SH-SY5Y (cell line): ENCODE data around the gene COQ10A.

Experiments used
- GATA2 ChIP-seq: IDR thresholded peaks from 2 replicates; pipeline ENCODE4 v1.6.1; 2011; ENCODE audit warnings: mild to moderate bottlenecking, low read depth, low read length
- GATA3 ChIP-seq: IDR thresholded peaks from 2 replicates; pipeline ENCODE4 v1.6.1; 2011; ENCODE audit warnings: low read depth, mild to moderate bottlenecking, low read length, moderate library complexity

COQ10A gene

GRCh38 chr12:56288705-56289387 is 22.1 kb downstream of the COQ10A start:
- TF ChIP-seq GATA3 (no peak), GATA2 (no peak)

- no peak for TF ChIP-seq GATA3
- no peak for TF ChIP-seq GATA2
These were observed 27.1 kb downstream of the COQ10A start for GRCh38 chr12:56293795-56294194.

DNA sequence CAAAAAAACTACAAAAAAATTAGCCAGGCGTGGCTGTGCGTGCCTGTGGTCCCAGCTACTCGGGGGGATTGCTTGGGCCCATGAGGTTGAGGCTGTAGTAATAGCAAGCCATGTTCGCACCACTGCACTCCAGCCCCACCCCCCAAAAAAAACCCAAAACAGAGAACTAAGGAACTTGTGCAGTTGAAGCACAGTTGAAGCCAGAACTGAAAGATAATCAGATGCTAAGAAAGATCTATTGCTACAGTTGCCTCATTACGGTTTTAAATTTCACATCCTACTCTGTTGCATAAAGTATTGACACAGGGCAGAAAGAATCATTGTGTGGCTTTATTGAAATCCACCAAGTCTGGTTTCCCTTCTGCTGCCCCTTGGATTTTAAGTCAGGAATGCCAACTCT is 29.6 kb downstream of the COQ10A start:
- TF ChIP-seq GATA2 (no peak), GATA3 (no peak)

GRCh38 chr12:56297400-56297799 is 30.7 kb downstream of the COQ10A start:
- TF ChIP-seq GATA3 (no peak), GATA2 (no peak)

GRCh38 chr12:56298828-56299227 is 32.1 kb downstream of the COQ10A start:
- no peak for TF ChIP-seq GATA2
- no peak for TF ChIP-seq GATA3

DNA sequence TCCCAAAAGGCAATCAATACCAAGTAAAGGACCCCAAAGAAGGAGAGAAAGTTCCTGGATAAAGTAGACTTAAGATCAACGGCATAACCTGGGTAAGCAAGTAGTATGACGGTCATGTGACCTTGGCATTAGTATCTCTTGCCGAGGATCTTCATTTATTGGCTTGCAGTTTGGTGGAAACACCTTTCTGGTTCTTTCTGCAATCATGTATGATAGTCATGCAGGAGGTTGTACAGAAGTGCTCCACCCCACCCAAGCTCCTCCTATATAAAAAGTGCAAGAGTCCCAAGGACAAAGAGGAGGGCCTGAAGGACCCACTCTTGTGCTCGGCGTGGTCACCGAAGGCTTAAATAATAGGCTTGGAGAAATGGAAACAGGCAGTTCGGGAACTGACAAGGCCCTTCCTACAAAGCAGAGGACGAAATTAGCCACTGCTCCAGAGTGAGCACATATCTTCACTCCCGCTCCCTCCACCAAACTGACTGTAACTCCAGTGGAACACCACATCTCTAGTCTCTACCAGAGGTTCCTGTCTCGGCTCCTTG is 32.6 kb downstream of the COQ10A start:
- no peak for TF ChIP-seq GATA3
- TF ChIP-seq GATA2 = no peak

DNA sequence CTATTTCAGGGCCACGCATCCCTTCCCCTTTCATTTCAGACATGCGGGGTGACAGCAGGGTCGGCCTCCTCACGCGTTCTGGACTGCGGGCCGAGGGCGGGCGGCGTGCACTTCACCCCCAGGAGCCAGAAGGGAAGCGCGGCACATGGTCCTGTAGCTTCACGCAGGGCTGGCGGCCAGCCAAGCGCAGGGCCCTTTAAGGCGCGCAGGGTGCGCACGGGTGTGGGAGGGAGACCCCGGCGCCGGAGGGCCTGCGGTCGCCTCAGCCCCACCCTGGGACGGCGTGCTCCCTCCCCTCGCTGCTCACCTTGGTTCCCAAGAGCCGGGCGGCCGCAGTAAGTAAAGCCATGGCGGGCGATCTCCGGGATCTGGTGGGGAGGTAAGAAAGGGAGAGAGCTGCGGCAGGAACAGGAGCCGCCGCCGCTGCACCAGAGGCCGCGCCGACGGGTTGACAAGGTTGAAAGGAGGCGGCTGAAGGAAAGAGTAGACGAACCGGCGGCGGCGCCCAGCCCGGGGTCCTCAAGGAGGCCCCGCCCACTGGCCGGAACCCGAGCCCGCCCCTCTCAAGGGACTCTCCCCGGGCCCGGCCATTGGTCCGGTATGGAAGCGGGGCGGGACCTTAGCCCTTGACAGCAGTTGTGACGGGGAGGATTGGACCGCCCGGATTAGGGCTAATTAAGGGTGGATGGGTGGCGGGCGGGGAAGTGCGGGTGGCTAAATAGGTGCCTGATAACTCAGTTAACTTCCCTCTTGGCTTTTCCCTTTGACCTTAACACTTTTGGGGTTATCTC is 33.3 kb downstream of the COQ10A start, which contains the start of gene CS:
TSS of gene CS (minus strand) at position 478 of the 791 bp plus-strand sequence. CDS start at position 349, 129 bp downstream.
- TF ChIP-seq GATA3 (no peak), GATA2 (no peak)

- TF ChIP-seq GATA2 (no peak), GATA3 (no peak)
These were observed 34.1 kb downstream of the COQ10A start for GRCh38 chr12:56300644-56301464.

DNA sequence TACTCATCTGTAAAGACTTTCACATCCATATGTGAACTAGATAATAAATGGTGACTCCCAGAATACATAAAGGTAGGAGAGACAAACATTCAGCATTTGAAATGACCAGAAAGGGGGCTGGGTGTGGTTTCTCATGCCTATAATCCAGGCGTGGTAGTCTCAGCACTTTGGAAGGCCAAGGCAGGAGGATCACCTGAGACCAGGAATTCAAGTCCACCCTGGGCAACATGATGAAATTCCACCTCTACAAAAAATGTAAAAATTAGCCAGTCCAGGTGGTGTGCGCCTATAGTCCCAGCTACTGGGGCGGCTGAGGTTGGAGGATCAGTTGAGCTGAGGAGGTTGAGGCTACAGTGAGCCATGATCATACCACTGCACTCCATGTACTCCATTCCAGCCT is 37.5 kb downstream of the COQ10A start:
- no peak for TF ChIP-seq GATA3
- no peak for TF ChIP-seq GATA2

- no peak for TF ChIP-seq GATA3
These were observed 38.3 kb downstream of the COQ10A start for GRCh38 chr12:56304872-56305590.

DNA sequence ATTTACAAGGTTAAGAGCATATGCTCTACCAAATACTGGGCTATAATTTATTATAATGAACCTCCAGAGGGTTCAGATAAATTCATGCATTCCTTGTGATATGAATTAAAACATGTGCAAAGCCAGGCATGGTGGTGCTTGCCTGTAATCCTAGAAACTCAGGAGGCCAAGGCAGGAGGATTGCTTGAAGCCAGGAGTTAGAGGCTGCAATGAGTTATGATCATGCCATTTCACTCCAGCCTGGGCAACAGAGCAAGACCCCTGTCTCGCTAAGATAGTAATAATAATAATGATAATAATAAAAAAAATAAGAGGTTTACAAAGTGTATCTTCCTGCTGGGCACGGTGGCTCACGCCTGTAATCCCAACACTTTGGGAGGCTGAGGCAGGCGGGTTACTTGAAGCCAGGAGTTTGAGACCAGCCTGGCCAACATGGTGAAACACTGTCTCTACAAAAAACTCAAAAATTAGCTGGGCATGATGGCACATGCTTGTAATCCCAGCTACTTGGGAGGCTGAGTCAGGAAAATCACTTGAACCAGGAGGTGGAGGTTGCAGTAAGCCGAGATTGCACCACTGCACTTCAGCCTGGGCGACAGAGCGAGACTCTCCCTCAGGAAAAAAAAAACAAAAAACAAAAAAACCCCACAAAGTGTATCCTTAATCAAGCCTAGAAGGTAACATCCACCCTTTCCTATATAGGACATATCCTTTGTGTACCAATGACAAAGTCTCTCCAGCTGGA is 40.7 kb downstream of the COQ10A start:
- no peak for TF ChIP-seq GATA2

DNA sequence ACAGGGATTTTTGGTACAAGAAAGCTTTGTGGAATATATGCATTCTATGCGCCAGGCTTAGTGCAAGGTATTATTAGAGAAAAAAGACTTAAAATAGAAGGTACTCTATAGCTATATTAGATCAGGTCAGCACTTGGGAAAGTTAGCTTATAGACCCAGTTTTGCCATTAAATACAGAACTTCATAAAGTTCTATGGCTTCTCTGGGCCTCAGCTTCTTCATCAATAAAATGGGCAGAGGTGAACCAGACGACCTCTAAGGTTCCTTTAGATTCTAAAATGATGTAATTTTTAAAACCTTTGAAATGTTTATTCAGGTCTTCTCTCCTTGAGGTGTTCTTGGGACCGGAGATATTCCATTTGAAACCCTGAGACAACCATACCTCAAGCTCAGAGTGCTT is 42.0 kb downstream of the COQ10A start:
- TF ChIP-seq GATA2 (no peak), GATA3 (no peak)

- TF ChIP-seq GATA3 = no peak
- no peak for TF ChIP-seq GATA2
These were observed 44.3 kb downstream of the COQ10A start for GRCh38 chr12:56311003-56311402.

DNA sequence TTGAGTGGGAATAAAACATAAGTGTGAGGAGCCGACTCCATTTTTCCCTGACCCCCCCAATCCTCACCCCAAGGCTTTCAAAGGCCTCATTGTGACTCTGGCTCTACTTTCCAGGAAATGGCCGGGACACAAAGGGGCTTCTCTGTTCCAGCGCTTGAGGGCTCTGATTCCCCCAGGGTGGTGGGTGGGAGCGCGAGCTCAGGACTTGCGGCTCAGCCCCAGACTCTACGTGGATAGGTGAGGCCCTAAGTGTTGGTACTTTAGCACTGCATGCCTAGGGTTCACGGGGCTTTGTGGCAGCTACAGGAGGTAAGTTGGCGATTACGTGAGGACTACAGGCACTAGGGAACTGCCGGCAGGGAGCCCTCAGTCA is 48.5 kb downstream of the COQ10A start:
- no peak for TF ChIP-seq GATA3
- TF ChIP-seq GATA2 = no peak
